H9 (cell line): Measurements from ENCODE around the gene LY6G6F. TPM values are rescaled to one million over a fixed set of nuclear protein-coding genes. Genes with fewer than 3 reads are reported as not detected.

Experiments used
- DNase-seq: peaks from one replicate; pipeline ENCODE4 v3.0.0-alpha.2; 2017
- H2AFZ ChIP-seq: one replicate; pipeline ENCODE4 v1.6.1; 2013; ENCODE audit warnings: mild to moderate bottlenecking, low read length, control low read depth, moderate library complexity
- H2AK5ac ChIP-seq: 2 replicates; pipeline ENCODE4 v1.6.1; 2013; ENCODE audit warnings: low read length, control low read depth, mixed read lengths; ENCODE audit not compliant: insufficient read length
- H2BK120ac ChIP-seq: one replicate; pipeline ENCODE4 v1.6.1; 2013; ENCODE audit warnings: low read depth, mild to moderate bottlenecking, low read length, control low read depth, inconsistent platforms; ENCODE audit not compliant: poor library complexity, severe bottlenecking
- H2BK12ac ChIP-seq: 2 replicates; pipeline ENCODE4 v1.6.1; 2013; ENCODE audit warnings: low read length, control low read depth, mixed read lengths, low read depth; ENCODE audit not compliant: insufficient read length
- H2BK15ac ChIP-seq: 2 replicates; pipeline ENCODE4 v1.6.1; 2013; ENCODE audit warnings: low read depth, low read length, control low read depth
- H2BK20ac ChIP-seq: one replicate; pipeline ENCODE4 v1.6.1; 2013; ENCODE audit warnings: low read depth, mild to moderate bottlenecking, low read length, control low read depth, inconsistent platforms; ENCODE audit not compliant: poor library complexity, severe bottlenecking
- H2BK5ac ChIP-seq: 2 replicates; pipeline ENCODE4 v1.6.1; 2013; ENCODE audit warnings: low read length, control low read depth, mixed read lengths; ENCODE audit not compliant: insufficient read length
- H3K14ac ChIP-seq: 2 replicates; pipeline ENCODE4 v1.6.1; 2013; ENCODE audit warnings: low read length, control low read depth; ENCODE audit not compliant: insufficient read depth
- H3K18ac ChIP-seq: 2 replicates; pipeline ENCODE4 v1.6.1; 2013; ENCODE audit warnings: low read depth, mild to moderate bottlenecking, mixed read lengths, low read length, control low read depth; ENCODE audit not compliant: insufficient read length
- H3K23ac ChIP-seq: 2 replicates; pipeline ENCODE4 v1.6.1; 2013; ENCODE audit warnings: low read length, control low read depth, mixed read lengths, low read depth; ENCODE audit not compliant: insufficient read length
- H3K23me2 ChIP-seq: 2 replicates; pipeline ENCODE4 v1.6.1; 2013; ENCODE audit warnings: low read depth, mild to moderate bottlenecking, mixed read lengths, low read length, control low read depth; ENCODE audit not compliant: insufficient read length, poor library complexity, severe bottlenecking
- H3K27ac ChIP-seq: 2 replicates; pipeline ENCODE4 v1.5.1; 2013; ENCODE audit warnings: low read length, control low read depth, mixed read lengths, low read depth; ENCODE audit not compliant: insufficient read length
- H3K27me3 ChIP-seq: 2 replicates; pipeline ENCODE4 v1.6.1; 2013; ENCODE audit warnings: low read length, control low read depth, inconsistent platforms; ENCODE audit not compliant: insufficient read depth
- H3K4ac ChIP-seq: 2 replicates; pipeline ENCODE4 v1.6.1; 2013; ENCODE audit warnings: low read depth, mild to moderate bottlenecking, control low read depth, inconsistent platforms, low read length, moderate library complexity
- H3K4me1 ChIP-seq: 2 replicates; pipeline ENCODE4 v1.6.1; 2013; ENCODE audit warnings: low read length, control low read depth, inconsistent platforms; ENCODE audit not compliant: insufficient read depth
- H3K4me2 ChIP-seq: 2 replicates; pipeline ENCODE4 v1.6.1; 2013; ENCODE audit warnings: low read length, control low read depth, mixed read lengths; ENCODE audit not compliant: insufficient read length, insufficient read depth
- H3K56ac ChIP-seq: 2 replicates; pipeline ENCODE4 v1.6.1; 2013; ENCODE audit warnings: low read depth, mild to moderate bottlenecking, mixed read lengths, low read length, control low read depth; ENCODE audit not compliant: insufficient read length
- H3K79me1 ChIP-seq: 2 replicates; pipeline ENCODE4 v1.6.1; 2013; ENCODE audit warnings: low read depth, mild to moderate bottlenecking, moderate library complexity, low read length, control low read depth, inconsistent platforms; ENCODE audit not compliant: insufficient read depth, poor library complexity, severe bottlenecking
- H3K79me2 ChIP-seq: 2 replicates; pipeline ENCODE4 v1.6.1; 2013; ENCODE audit warnings: low read length, control low read depth, inconsistent platforms; ENCODE audit not compliant: insufficient read depth
- H3K9ac ChIP-seq: 2 replicates; pipeline ENCODE4 v1.6.1; 2013; ENCODE audit warnings: low read length, control low read depth, mixed read lengths; ENCODE audit not compliant: insufficient read length; ENCODE audit errors: extremely low read depth
- H3K9me3 ChIP-seq: one replicate; pipeline ENCODE4 v1.6.1; 2013; ENCODE audit warnings: low read depth, low read length, inconsistent platforms; ENCODE audit not compliant: control insufficient read depth
- H3T11ph ChIP-seq: one replicate; pipeline ENCODE4 v1.6.1; 2013; ENCODE audit warnings: mild to moderate bottlenecking, low read length, control low read depth, inconsistent platforms
- H4K20me1 ChIP-seq: one replicate; pipeline ENCODE4 v1.6.1; 2013; ENCODE audit not compliant: control insufficient read depth, insufficient read length, insufficient read depth
- H4K5ac ChIP-seq: 2 replicates; pipeline ENCODE4 v1.6.1; 2013; ENCODE audit warnings: low read depth, mild to moderate bottlenecking, mixed read lengths, low read length, control low read depth; ENCODE audit not compliant: insufficient read length
- H4K8ac ChIP-seq: replicated peaks from 2 replicates; pipeline ENCODE4 v1.6.1; 2013; ENCODE audit warnings: low read length, control low read depth, mixed read lengths, low read depth; ENCODE audit not compliant: insufficient read length
- H4K91ac ChIP-seq: 2 replicates; pipeline ENCODE4 v1.6.1; 2013; ENCODE audit warnings: low read depth, mild to moderate bottlenecking, moderate library complexity, mixed read lengths, low read length, control low read depth; ENCODE audit not compliant: insufficient read length
- H3K27ac Mint-ChIP-seq, 3 experiments: 2 replicates in 2 of 3; 3 replicates in 1 of 3; pipeline ENCODE4 v1.8.0; 2020 to 2021; ENCODE audit warnings: mixed read lengths in 3 of 3, mild to moderate bottlenecking in 1 of 3, moderate library complexity in 1 of 3
- H3K27me3 Mint-ChIP-seq: 2 replicates; pipeline ENCODE4 v1.8.0; 2021; ENCODE audit warnings: low read depth, mild to moderate bottlenecking, moderate library complexity, mixed read lengths
- H3K36me3 Mint-ChIP-seq, 3 experiments: 2 replicates in 2 of 3; 3 replicates in 1 of 3; pipeline ENCODE4 v1.8.0; 2020 to 2021; ENCODE audit warnings: low read depth in 3 of 3, mixed read lengths in 3 of 3; ENCODE audit not compliant: insufficient read depth in 1 of 3
- H3K4me1 Mint-ChIP-seq, 2 experiments: 2 replicates each; pipeline ENCODE4 v1.8.0; 2020; ENCODE audit warnings: mixed read lengths in 2 of 2
- H3K4me3 Mint-ChIP-seq, 2 experiments: 2 replicates in 1 of 2; 3 replicates in 1 of 2; pipeline ENCODE4 v1.8.0; 2020 to 2021; ENCODE audit warnings: mild to moderate bottlenecking in 2 of 2, mixed read lengths in 2 of 2, moderate library complexity in 1 of 2
- H3K9me3 Mint-ChIP-seq, 2 experiments: 2 replicates in 1 of 2; 3 replicates in 1 of 2; pipeline ENCODE4 v1.8.0; 2020; ENCODE audit warnings: mild to moderate bottlenecking in 2 of 2, mixed read lengths in 2 of 2, moderate library complexity in 1 of 2
- WGBS: extraction: QIAGEN DNeasy Blood & Tissue Kit; methylation state at CpG from one replicate; pipeline ENCODE4 v1.1.7; 2013; ENCODE audit warnings: missing lambda C conversion rate, low lambda C conversion rate, mixed read lengths; ENCODE audit not compliant: insufficient read length; ENCODE audit errors: extremely low coverage; 5-methylcytosine and 5-hydroxymethylcytosine counted together
- total RNA-seq: library from RNA; stranded (reverse); gene quantifications from 2 replicates; pipeline ENCODE4 v1.2.1, GENCODE V29; 2021
- TF ChIP-seq, protein P1 (sequence below): fragments of 200-600 bp; sonication (generic); conservative IDR thresholded peaks from 3 replicates; pipeline ENCODE4 v1.8.0; 2021; ENCODE audit warnings: antibody characterized with exemption, mild to moderate bottlenecking

LY6G6F gene
- total RNA-seq, 1 experiment from 2014 or later: not detected

- Histone ChIP-seq H3K4me1 (peaks cover 4% of the 10 kb centered on the region; the same call in 1 of the 2 replicates), H3K79me1 (peaks cover 6% of the 10 kb centered on the region), H2BK5ac (no peak overlapping the region), H3K18ac (no peak overlapping the region), H3K9me3 (no peaks in the 10 kb centered on the region), H3K27me3 (no peaks in the 10 kb centered on the region), H4K91ac (no peak overlapping the region), H3K79me2 (peaks cover 2% of the 10 kb centered on the region; the same call in 1 of the 2 replicates), H3K14ac (no peak overlapping the region), H3K4ac (no peak overlapping the region), H3K27ac (no peak overlapping the region), H3T11ph (no peak overlapping the region), H3K23ac (no peak overlapping the region), H2BK120ac (no peak overlapping the region), H4K5ac (no peak overlapping the region), H2BK12ac (no peak overlapping the region), H3K9ac (peak overlapping the region; percentile 79), H2BK15ac (no peak overlapping the region), H3K4me2 (peak overlapping the region; percentile 91), H3K56ac (no peak overlapping the region), H3K23me2 (peaks cover 6% of the 10 kb centered on the region), H2AFZ (peak overlapping the region; percentile 23), H2BK20ac (no peak overlapping the region), H4K8ac (no peak overlapping the region), H4K20me1 (no peaks in the 10 kb centered on the region), H2AK5ac (no peak overlapping the region)
- TF ChIP-seq, protein P1, sequence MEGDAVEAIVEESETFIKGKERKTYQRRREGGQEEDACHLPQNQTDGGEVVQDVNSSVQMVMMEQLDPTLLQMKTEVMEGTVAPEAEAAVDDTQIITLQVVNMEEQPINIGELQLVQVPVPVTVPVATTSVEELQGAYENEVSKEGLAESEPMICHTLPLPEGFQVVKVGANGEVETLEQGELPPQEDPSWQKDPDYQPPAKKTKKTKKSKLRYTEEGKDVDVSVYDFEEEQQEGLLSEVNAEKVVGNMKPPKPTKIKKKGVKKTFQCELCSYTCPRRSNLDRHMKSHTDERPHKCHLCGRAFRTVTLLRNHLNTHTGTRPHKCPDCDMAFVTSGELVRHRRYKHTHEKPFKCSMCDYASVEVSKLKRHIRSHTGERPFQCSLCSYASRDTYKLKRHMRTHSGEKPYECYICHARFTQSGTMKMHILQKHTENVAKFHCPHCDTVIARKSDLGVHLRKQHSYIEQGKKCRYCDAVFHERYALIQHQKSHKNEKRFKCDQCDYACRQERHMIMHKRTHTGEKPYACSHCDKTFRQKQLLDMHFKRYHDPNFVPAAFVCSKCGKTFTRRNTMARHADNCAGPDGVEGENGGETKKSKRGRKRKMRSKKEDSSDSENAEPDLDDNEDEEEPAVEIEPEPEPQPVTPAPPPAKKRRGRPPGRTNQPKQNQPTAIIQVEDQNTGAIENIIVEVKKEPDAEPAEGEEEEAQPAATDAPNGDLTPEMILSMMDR: no peak
- Mint-ChIP-seq H3K4me3 (peak overlapping the region; percentile 96 to 98), H3K27ac (peak overlapping the region; percentile 91 to 96 (median 96); a peak in 5 of 7 replicates), H3K27me3 (peaks cover 1% of the 10 kb centered on the region; the same call in 1 of the 2 replicates), H3K4me1 (peaks cover 11% of the 10 kb centered on the region in 2 experiments), H3K9me3 (no peaks in the 10 kb centered on the region; a peak in 1 of 5 replicates), H3K36me3 (peaks cover 0 to 23% (median 4%) of the 10 kb centered on the region in 3 experiments; a peak in 5 of 7 replicates)
- no CpG with 5 or more reads among the region's 10 CpGs for WGBS
- no peak for DNase-seq
Observed at GRCh38 chr6:31702405-31702818, 4.3 kb upstream of the LY6G6F start.
